ENCODE measurements around the gene SLC35C1. TPM values are rescaled to one million over a fixed set of nuclear protein-coding genes. Genes with fewer than 3 reads are reported as not detected.

The SLC35C1 gene
- total and polyA plus RNA-seq, 2 donors from 2014 or later = 5.7 to 20.6 TPM

- Histone ChIP-seq H3K27ac (ENCODE audit: low read depth in 2 of 2, low read length in 2 of 2) (no peak overlapping the region), H3K9ac (ENCODE audit: low read length in 3 of 3) (no peak overlapping the region), H3K4me1 (ENCODE audit: control insufficient read depth in 2 of 3, insufficient read depth in 2 of 3, low read depth in 1 of 3, low read length in 3 of 3) (peaks cover 0 to 17% (median 6%) of the 10 kb centered on the region in 3 donors), H3K9me3 (ENCODE audit: control insufficient read depth in 2 of 3, insufficient read depth in 1 of 3, low read length in 3 of 3) (no peaks in the 10 kb centered on the region), H3K36me3 (ENCODE audit: control insufficient read depth in 2 of 3, insufficient read depth in 3 of 3, low read length in 3 of 3) (no peaks in the 10 kb centered on the region), H3K27me3 (ENCODE audit: control insufficient read depth, insufficient read depth, low read length) (no peaks in the 10 kb centered on the region), H3K4me3 (ENCODE audit: low read length in 3 of 3) (no peak overlapping the region)
- no peak for FAIRE-seq
- TF ChIP-seq CTCF (IDR thresholded peaks at IDR 0.05; ENCODE audit: borderline replicate concordance, extremely low read depth, insufficient read depth) = no peak
- intact Hi-C loops (cut with DNase I) = no loop called here
- no peak for DNase-seq
These were observed 3.1 kb upstream of the SLC35C1 start for GRCh38 chr11:45801723-45802315.

GRCh38 chr11:45802531-45803317 lies 2.2 kb upstream of the SLC35C1 start:
- FAIRE-seq = no peak
- Histone ChIP-seq H3K9ac (ENCODE audit: low read length in 3 of 3) (no peak overlapping the region), H3K9me3 (ENCODE audit: control insufficient read depth in 2 of 3, insufficient read depth in 1 of 3, low read length in 3 of 3) (no peaks in the 10 kb centered on the region), H3K4me3 (ENCODE audit: low read length in 3 of 3) (no peak overlapping the region), H3K27me3 (ENCODE audit: control insufficient read depth, insufficient read depth, low read length) (no peaks in the 10 kb centered on the region), H3K27ac (ENCODE audit: low read depth in 2 of 2, low read length in 2 of 2) (no peak overlapping the region), H3K36me3 (ENCODE audit: control insufficient read depth in 2 of 3, insufficient read depth in 3 of 3, low read length in 3 of 3) (no peaks in the 10 kb centered on the region), H3K4me1 (ENCODE audit: control insufficient read depth in 2 of 3, insufficient read depth in 2 of 3, low read depth in 1 of 3, low read length in 3 of 3) (peaks cover 0 to 26% (median 9%) of the 10 kb centered on the region in 3 donors)
- intact Hi-C loops (cut with DNase I) = no loop called here
- DNase-seq = no peak
- no peak for TF ChIP-seq CTCF (IDR thresholded peaks at IDR 0.05; ENCODE audit: borderline replicate concordance, extremely low read depth, insufficient read depth)

GRCh38 chr11:45803971-45804760 lies 783 bp upstream of the SLC35C1 start:
- no peak for FAIRE-seq
- intact Hi-C loops (cut with DNase I) = no loop called here
- Histone ChIP-seq H3K4me3 (ENCODE audit: low read length in 3 of 3) (peak overlapping the region; percentile 65 to 71 (median 67)), H3K27ac (ENCODE audit: low read depth in 2 of 2, low read length in 2 of 2) (peak overlapping the region; percentile 51 to 83), H3K27me3 (ENCODE audit: control insufficient read depth, insufficient read depth, low read length) (no peaks in the 10 kb centered on the region), H3K9ac (ENCODE audit: low read length in 3 of 3) (peak overlapping the region; percentile 29 to 90 (median 49)), H3K4me1 (ENCODE audit: control insufficient read depth in 2 of 3, insufficient read depth in 2 of 3, low read depth in 1 of 3, low read length in 3 of 3) (peaks cover 0 to 30% (median 9%) of the 10 kb centered on the region in 3 donors), H3K9me3 (ENCODE audit: control insufficient read depth in 2 of 3, insufficient read depth in 1 of 3, low read length in 3 of 3) (no peaks in the 10 kb centered on the region), H3K36me3 (ENCODE audit: control insufficient read depth in 2 of 3, insufficient read depth in 3 of 3, low read length in 3 of 3) (peaks cover 0 to 3% (median 0%) of the 10 kb centered on the region in 3 donors)
- no peak for TF ChIP-seq CTCF (IDR thresholded peaks at IDR 0.05; ENCODE audit: borderline replicate concordance, extremely low read depth, insufficient read depth)
- DNase-seq = peak; percentile 77 to 95 (median 83)
